CD14-positive monocyte (primary cell): ENCODE data around the gene SRP14. TPM values are rescaled to one million over a fixed set of nuclear protein-coding genes. Genes with fewer than 3 reads are reported as not detected.

Experiments
- DNase-seq, 3 donors: peaks; one replicate each; pipeline ENCODE4 v3.0.0-alpha.2; 2011 to 2022
- H2AFZ ChIP-seq: 2 replicates; pipeline ENCODE4 v1.6.0; 2012; ENCODE audit warnings: mild to moderate bottlenecking, low read depth, low read length, inconsistent platforms; ENCODE audit not compliant: insufficient read depth, poor library complexity, severe bottlenecking
- H3K27ac ChIP-seq, 2 donors: 1 replicate in 1 of 2; 2 replicates in 1 of 2; pipeline ENCODE4 v1.5.1; 2012 to 2013; ENCODE audit warnings: low read length in 2 of 2, control low read depth in 1 of 2, inconsistent platforms in 1 of 2, low read depth in 1 of 2, mild to moderate bottlenecking in 1 of 2
- H3K27me3 ChIP-seq, 2 donors: one replicate each; pipeline versions ENCODE4 v1.6.0 to v1.6.1; 2011 to 2013; ENCODE audit warnings: low read length in 2 of 2; ENCODE audit not compliant: control insufficient read depth in 2 of 2, insufficient read depth in 2 of 2
- H3K36me3 ChIP-seq, 2 donors: replicated peaks in 1 of 2; 1 replicate in 1 of 2; 2 replicates in 1 of 2; pipeline versions ENCODE4 v1.5.1 to v1.6.1; 2012 to 2013; ENCODE audit warnings: low read length in 2 of 2, control low read depth in 1 of 2, inconsistent platforms in 1 of 2, mild to moderate bottlenecking in 1 of 2; ENCODE audit not compliant: insufficient read depth in 2 of 2, control insufficient read depth in 1 of 2
- H3K4me1 ChIP-seq, 2 donors: 1 replicate in 1 of 2; 2 replicates in 1 of 2; pipeline versions ENCODE4 v1.5.1 to v1.6.1; 2012 to 2013; ENCODE audit warnings: low read length in 2 of 2, control low read depth in 1 of 2, inconsistent platforms in 1 of 2, mild to moderate bottlenecking in 1 of 2, moderate library complexity in 1 of 2; ENCODE audit not compliant: insufficient read depth in 2 of 2, control insufficient read depth in 1 of 2
- H3K4me2 ChIP-seq: replicated peaks from 2 replicates; pipeline ENCODE3; 2012; ENCODE audit warnings: low read length, moderate library complexity, mild to moderate bottlenecking; ENCODE audit not compliant: poor library complexity, severe bottlenecking; ENCODE audit errors: extremely low read depth
- H3K4me3 ChIP-seq, 3 experiments: fragments of 200-600 bp in 1 of 3; sonication (generic) in 1 of 3; replicated peaks in 1 of 3; 1 replicate in 2 of 3; 2 replicates in 1 of 3; pipeline ENCODE4 v1.5.1; 2011 to 2013; ENCODE audit warnings: low read length in 3 of 3, mild to moderate bottlenecking in 3 of 3, control low read depth in 2 of 3, low read depth in 2 of 3, inconsistent platforms in 1 of 3, moderate library complexity in 1 of 3
- H3K79me2 ChIP-seq: 2 replicates; pipeline ENCODE4 v1.6.0; 2012; ENCODE audit warnings: mild to moderate bottlenecking, control low read depth, inconsistent platforms, low read length, moderate library complexity; ENCODE audit not compliant: insufficient read depth
- H3K9ac ChIP-seq: 2 replicates; pipeline ENCODE4 v1.6.0; 2017; ENCODE audit warnings: low read length, mild to moderate bottlenecking; ENCODE audit not compliant: insufficient read depth, poor library complexity, severe bottlenecking
- H3K9me3 ChIP-seq, 2 donors: replicated peaks in 1 of 2; 1 replicate in 1 of 2; 2 replicates in 1 of 2; pipeline versions ENCODE4 v1.5.1 to v1.6.1; 2012 to 2013; ENCODE audit warnings: low read length in 2 of 2, control low read depth in 1 of 2; ENCODE audit not compliant: control insufficient read depth in 1 of 2, insufficient read depth in 1 of 2
- H4K20me1 ChIP-seq: 2 replicates; pipeline ENCODE4 v1.6.0; 2012; ENCODE audit warnings: mild to moderate bottlenecking, low read length, control low read depth, moderate library complexity; ENCODE audit not compliant: insufficient read depth
- H3K27ac Mint-ChIP-seq, 7 donors: one replicate each; pipeline ENCODE4 v1.8.0; 2020; ENCODE audit warnings: mild to moderate bottlenecking in 7 of 7, mixed read lengths in 7 of 7, moderate library complexity in 6 of 7, inconsistent platforms in 2 of 7
- H3K27me3 Mint-ChIP-seq, 3 donors: one replicate each; pipeline ENCODE4 v1.8.0; 2021 to 2022; ENCODE audit warnings: low read depth in 3 of 3, mild to moderate bottlenecking in 3 of 3, mixed read lengths in 3 of 3, moderate library complexity in 3 of 3, inconsistent platforms in 1 of 3
- H3K36me3 Mint-ChIP-seq, 2 donors: one replicate each; pipeline ENCODE4 v1.8.0; 2020; ENCODE audit warnings: mixed read lengths in 2 of 2, inconsistent platforms in 1 of 2, mild to moderate bottlenecking in 1 of 2
- H3K4me1 Mint-ChIP-seq: one replicate; pipeline ENCODE4 v1.8.0; 2020; ENCODE audit warnings: mild to moderate bottlenecking, mixed read lengths
- H3K4me3 Mint-ChIP-seq, 2 donors: one replicate each; pipeline ENCODE4 v1.8.0; 2020; ENCODE audit warnings: mild to moderate bottlenecking in 2 of 2, mixed read lengths in 2 of 2, moderate library complexity in 1 of 2
- H3K9me3 Mint-ChIP-seq, 7 donors: one replicate each; pipeline ENCODE4 v1.8.0; 2020 to 2022; ENCODE audit warnings: mixed read lengths in 7 of 7, mild to moderate bottlenecking in 6 of 7, moderate library complexity in 6 of 7, inconsistent platforms in 2 of 7
- WGBS: methylation state at CpG from one replicate; pipeline ENCODE4 v1.1.5; 2013; ENCODE audit warnings: missing lambda C conversion rate; ENCODE audit not compliant: insufficient coverage; 5-methylcytosine and 5-hydroxymethylcytosine counted together
- intact Hi-C, 2 donors: fragments of 100-400 bp; cut with micrococcal nuclease; formaldehyde crosslinking; loops; one replicate each; pipeline versions ENCODE4 v1.15.0 to v1.15.1; 2023
- polyA plus RNA-seq, 3 donors: library from polyadenylated mRNA; depleted of rRNA in 1 of 3; unstranded in 2 of 3; stranded (reverse) in 1 of 3; fragments of 300-500 nt in 2 of 3; fragments of >200 nt in 1 of 3; fragmentation: Illumina TruSeq in 2 of 3; gene quantifications; 1 replicate in 2 of 3; 2 replicates in 1 of 3; pipeline ENCODE4 v1.2.3, GENCODE V29; 2012 to 2021
- TF ChIP-seq, protein P1 (sequence below): fragments of 200-600 bp; IDR thresholded peaks from one replicate; pipeline ENCODE4 v1.8.0; 2022; ENCODE audit warnings: antibody characterized with exemption, mild to moderate bottlenecking

SRP14 gene
- polyA plus RNA-seq, 3 donors: 181 to 548 (median 525) TPM

DNA sequence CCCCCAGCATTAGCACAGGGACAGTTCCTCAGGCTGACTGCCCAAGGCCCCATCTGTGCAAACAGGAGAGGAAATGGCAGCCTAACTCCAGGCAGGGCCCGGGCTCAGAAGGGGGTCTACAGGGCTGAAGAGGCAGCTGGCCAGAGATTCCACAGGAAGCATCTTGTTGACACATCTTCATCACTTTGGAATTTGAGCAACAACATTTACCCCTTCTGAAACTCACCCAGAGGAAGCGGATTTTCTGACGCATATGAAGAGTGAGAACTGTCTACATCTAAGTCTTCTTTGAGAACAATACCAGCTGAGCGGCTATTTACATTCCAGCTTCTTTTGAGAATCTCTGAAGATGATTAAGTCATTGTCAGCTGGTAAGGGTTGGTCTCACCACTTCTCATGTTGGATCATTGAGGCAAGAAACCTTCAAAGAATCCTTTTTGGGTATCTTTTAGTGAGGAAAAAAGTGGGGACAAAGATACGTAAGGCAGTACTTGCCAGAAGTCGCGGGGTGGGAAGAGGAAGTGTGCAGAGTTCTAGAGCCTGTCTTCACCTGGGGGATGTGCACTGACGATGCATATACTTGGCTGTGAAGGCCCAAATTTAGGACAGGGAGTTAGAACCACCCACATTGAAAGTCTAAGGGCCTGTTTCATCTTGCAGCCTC lies 25.4 kb upstream of the SRP14 start:
- TF ChIP-seq, protein P1, sequence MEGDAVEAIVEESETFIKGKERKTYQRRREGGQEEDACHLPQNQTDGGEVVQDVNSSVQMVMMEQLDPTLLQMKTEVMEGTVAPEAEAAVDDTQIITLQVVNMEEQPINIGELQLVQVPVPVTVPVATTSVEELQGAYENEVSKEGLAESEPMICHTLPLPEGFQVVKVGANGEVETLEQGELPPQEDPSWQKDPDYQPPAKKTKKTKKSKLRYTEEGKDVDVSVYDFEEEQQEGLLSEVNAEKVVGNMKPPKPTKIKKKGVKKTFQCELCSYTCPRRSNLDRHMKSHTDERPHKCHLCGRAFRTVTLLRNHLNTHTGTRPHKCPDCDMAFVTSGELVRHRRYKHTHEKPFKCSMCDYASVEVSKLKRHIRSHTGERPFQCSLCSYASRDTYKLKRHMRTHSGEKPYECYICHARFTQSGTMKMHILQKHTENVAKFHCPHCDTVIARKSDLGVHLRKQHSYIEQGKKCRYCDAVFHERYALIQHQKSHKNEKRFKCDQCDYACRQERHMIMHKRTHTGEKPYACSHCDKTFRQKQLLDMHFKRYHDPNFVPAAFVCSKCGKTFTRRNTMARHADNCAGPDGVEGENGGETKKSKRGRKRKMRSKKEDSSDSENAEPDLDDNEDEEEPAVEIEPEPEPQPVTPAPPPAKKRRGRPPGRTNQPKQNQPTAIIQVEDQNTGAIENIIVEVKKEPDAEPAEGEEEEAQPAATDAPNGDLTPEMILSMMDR: no peak
- intact Hi-C loops: no loop called here
- no peak overlapping the region for H3K4me2 ChIP-seq
- no peak overlapping the region for H3K9ac ChIP-seq
- H2AFZ ChIP-seq: no peak overlapping the region
- Mint-ChIP-seq H3K9me3 (no peaks in the 10 kb centered on the region), H3K27ac (peak overlapping the region in 1 of 7 donors; percentile 38), H3K36me3 (peaks cover 0 to 3% of the 10 kb centered on the region in 2 donors), H3K4me3 (no peak overlapping the region), H3K27me3 (no peaks in the 10 kb centered on the region), H3K4me1 (peaks cover 12% of the 10 kb centered on the region)
- no peak overlapping the region for H3K27ac ChIP-seq
- H3K36me3 ChIP-seq: no peaks in the 10 kb centered on the region
- H3K27me3 ChIP-seq: no peaks in the 10 kb centered on the region
- no peaks in the 10 kb centered on the region for H3K79me2 ChIP-seq
- no peaks in the 10 kb centered on the region for H4K20me1 ChIP-seq
- 69% methylated on average over 4 of the region's 8 CpGs for WGBS
- peak in 1 of 3 donors; percentile 77 for DNase-seq
- H3K4me3 ChIP-seq: no peak overlapping the region
- no peaks in the 10 kb centered on the region for H3K9me3 ChIP-seq
- peaks cover 2 to 3% of the 10 kb centered on the region in 2 donors for H3K4me1 ChIP-seq

DNA sequence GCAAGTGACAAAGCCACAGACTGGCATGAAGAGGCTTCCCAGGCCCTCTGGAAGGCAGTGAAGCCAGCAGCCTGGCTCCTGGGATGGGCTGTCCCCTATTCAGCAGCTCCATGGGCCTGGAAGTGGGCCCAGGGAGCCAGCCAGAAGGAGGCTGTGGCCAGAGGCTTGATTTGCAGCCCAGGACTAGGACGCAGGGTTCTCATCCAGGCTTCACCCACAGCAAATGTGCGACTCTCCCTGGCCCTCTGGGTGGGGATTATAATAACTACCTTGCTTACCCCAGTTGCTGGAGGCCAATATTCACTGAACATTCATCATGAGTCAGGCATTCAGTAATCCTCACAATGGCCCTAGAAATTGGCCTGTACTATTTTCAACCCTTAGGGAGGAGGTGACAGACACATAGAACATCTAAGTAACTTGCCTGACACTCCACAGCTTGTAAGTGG lies 24.6 kb upstream of the SRP14 start:
- Mint-ChIP-seq H3K4me1 (peaks cover 17% of the 10 kb centered on the region), H3K9me3 (no peaks in the 10 kb centered on the region), H3K36me3 (peaks cover 0 to 3% of the 10 kb centered on the region in 2 donors), H3K27me3 (no peaks in the 10 kb centered on the region), H3K27ac (no peak overlapping the region), H3K4me3 (no peak overlapping the region)
- DNase-seq: no peak
- TF ChIP-seq, protein P1: no peak
- Histone ChIP-seq H3K36me3 (no peaks in the 10 kb centered on the region), H3K4me1 (peaks cover 9 to 10% of the 10 kb centered on the region in 2 donors), H3K27me3 (no peaks in the 10 kb centered on the region), H2AFZ (no peak overlapping the region), H3K9me3 (no peaks in the 10 kb centered on the region), H4K20me1 (no peaks in the 10 kb centered on the region), H3K79me2 (no peaks in the 10 kb centered on the region), H3K27ac (no peak overlapping the region), H3K9ac (no peak overlapping the region), H3K4me2 (no peak overlapping the region), H3K4me3 (no peak overlapping the region)
- 100% methylated on average over 1 of the region's 2 CpGs for WGBS
- intact Hi-C loops: no loop called here
